HUES48 (cell line): ENCODE measurements around the gene STK24.

Experiments used
- H3K27ac ChIP-seq: one replicate; pipeline ENCODE4 v1.7.0; 2013; ENCODE audit warnings: low read depth, low read length, inconsistent platforms
- H3K27me3 ChIP-seq: 2 replicates; pipeline ENCODE4 v1.6.1; 2013; ENCODE audit warnings: mild to moderate bottlenecking, low read length; ENCODE audit not compliant: control insufficient read depth, insufficient read depth
- H3K36me3 ChIP-seq: 2 replicates; pipeline ENCODE4 v1.6.1; 2013; ENCODE audit warnings: low read length; ENCODE audit not compliant: control insufficient read depth, insufficient read depth
- H3K4me1 ChIP-seq: 2 replicates; pipeline ENCODE4 v1.6.1; 2013; ENCODE audit warnings: mild to moderate bottlenecking, low read length; ENCODE audit not compliant: control insufficient read depth, insufficient read depth
- H3K4me3 ChIP-seq: 2 replicates; pipeline ENCODE4 v1.5.1; 2013; ENCODE audit warnings: mild to moderate bottlenecking, low read depth, low read length
- H3K9ac ChIP-seq: 2 replicates; pipeline ENCODE4 v1.6.1; 2013; ENCODE audit warnings: mild to moderate bottlenecking, low read depth, low read length, moderate library complexity
- H3K9me3 ChIP-seq: 2 replicates; pipeline ENCODE4 v1.6.1; 2013; ENCODE audit warnings: low read length; ENCODE audit not compliant: control insufficient read depth, insufficient read depth

STK24 gene

GRCh38 chr13:98466634-98467236 lies 110.2 kb downstream of the STK24 start:
- Histone ChIP-seq H3K4me3 (no peak overlapping the region), H3K36me3 (peaks cover 54% of the 10 kb centered on the region), H3K4me1 (no peaks in the 10 kb centered on the region), H3K9me3 (no peaks in the 10 kb centered on the region), H3K9ac (no peak overlapping the region), H3K27ac (no peak overlapping the region), H3K27me3 (no peaks in the 10 kb centered on the region)

- H3K4me3 ChIP-seq, result no peak overlapping the region
- H3K9me3 ChIP-seq, result no peaks in the 10 kb centered on the region
- no peaks in the 10 kb centered on the region for H3K27me3 ChIP-seq
- H3K27ac ChIP-seq, result no peak overlapping the region
- no peaks in the 10 kb centered on the region for H3K4me1 ChIP-seq
- H3K9ac ChIP-seq, result no peak overlapping the region
- H3K36me3 ChIP-seq, result peaks cover 77% of the 10 kb centered on the region
These were observed 114.0 kb downstream of the STK24 start for GRCh38 chr13:98462946-98463345.

- Histone ChIP-seq H3K27me3 (no peaks in the 10 kb centered on the region), H3K36me3 (peaks cover 74% of the 10 kb centered on the region), H3K9ac (no peak overlapping the region), H3K4me3 (no peak overlapping the region), H3K27ac (no peak overlapping the region), H3K9me3 (no peaks in the 10 kb centered on the region), H3K4me1 (no peaks in the 10 kb centered on the region)
These were observed 114.5 kb downstream of the STK24 start for GRCh38 chr13:98462241-98462882.

GRCh38 chr13:98461486-98462240 lies 115.2 kb downstream of the STK24 start:
- Histone ChIP-seq H3K4me1 (no peaks in the 10 kb centered on the region), H3K27ac (no peak overlapping the region), H3K27me3 (no peaks in the 10 kb centered on the region), H3K9me3 (no peaks in the 10 kb centered on the region), H3K4me3 (no peak overlapping the region), H3K36me3 (peaks cover 80% of the 10 kb centered on the region), H3K9ac (no peak overlapping the region)

GRCh38 chr13:98460516-98460915 lies 116.4 kb downstream of the STK24 start:
- Histone ChIP-seq H3K27ac (no peak overlapping the region), H3K9ac (no peak overlapping the region), H3K36me3 (peaks cover 82% of the 10 kb centered on the region), H3K4me1 (no peaks in the 10 kb centered on the region), H3K9me3 (no peaks in the 10 kb centered on the region), H3K4me3 (no peak overlapping the region), H3K27me3 (no peaks in the 10 kb centered on the region)

- peaks cover 82% of the 10 kb centered on the region for H3K36me3 ChIP-seq
- H3K27me3 ChIP-seq, result no peaks in the 10 kb centered on the region
- H3K4me1 ChIP-seq, result no peaks in the 10 kb centered on the region
- H3K4me3 ChIP-seq, result no peak overlapping the region
- no peak overlapping the region for H3K27ac ChIP-seq
- no peak overlapping the region for H3K9ac ChIP-seq
- H3K9me3 ChIP-seq, result no peaks in the 10 kb centered on the region
These were observed 117.1 kb downstream of the STK24 start for GRCh38 chr13:98459721-98460370.

GRCh38 chr13:98459171-98459681 lies 117.7 kb downstream of the STK24 start:
- no peaks in the 10 kb centered on the region for H3K27me3 ChIP-seq
- H3K9me3 ChIP-seq, result no peaks in the 10 kb centered on the region
- peaks cover 88% of the 10 kb centered on the region for H3K36me3 ChIP-seq
- no peak overlapping the region for H3K9ac ChIP-seq
- no peak overlapping the region for H3K27ac ChIP-seq
- H3K4me3 ChIP-seq, result no peak overlapping the region
- H3K4me1 ChIP-seq, result no peaks in the 10 kb centered on the region

GRCh38 chr13:98458431-98458830 lies 118.5 kb downstream of the STK24 start:
- H3K4me1 ChIP-seq, result no peaks in the 10 kb centered on the region
- H3K36me3 ChIP-seq, result peaks cover 89% of the 10 kb centered on the region
- H3K27me3 ChIP-seq, result no peaks in the 10 kb centered on the region
- H3K9ac ChIP-seq, result no peak overlapping the region
- H3K27ac ChIP-seq, result no peak overlapping the region
- H3K4me3 ChIP-seq, result no peak overlapping the region
- H3K9me3 ChIP-seq, result no peaks in the 10 kb centered on the region

GRCh38 chr13:98457053-98457452 lies 119.9 kb downstream of the STK24 start:
- H3K27ac ChIP-seq, result no peak overlapping the region
- H3K4me1 ChIP-seq, result no peaks in the 10 kb centered on the region
- no peaks in the 10 kb centered on the region for H3K9me3 ChIP-seq
- no peaks in the 10 kb centered on the region for H3K27me3 ChIP-seq
- no peak overlapping the region for H3K9ac ChIP-seq
- H3K36me3 ChIP-seq, result peaks cover 91% of the 10 kb centered on the region
- no peak overlapping the region for H3K4me3 ChIP-seq

GRCh38 chr13:98456413-98456845 lies 120.5 kb downstream of the STK24 start:
- Histone ChIP-seq H3K9me3 (no peaks in the 10 kb centered on the region), H3K27me3 (no peaks in the 10 kb centered on the region), H3K36me3 (peaks cover 93% of the 10 kb centered on the region), H3K4me3 (no peak overlapping the region), H3K9ac (no peak overlapping the region), H3K4me1 (peaks cover 3% of the 10 kb centered on the region; the same call in 1 of the 2 replicates), H3K27ac (no peak overlapping the region)
